ENCODE results near the gene MSI2. TPM values are rescaled to one million over a fixed set of nuclear protein-coding genes. Genes with fewer than 3 reads are reported as not detected.

MSI2 gene
- total RNA-seq, 1 donor from 2014 or later: 21.1 TPM

DNA sequence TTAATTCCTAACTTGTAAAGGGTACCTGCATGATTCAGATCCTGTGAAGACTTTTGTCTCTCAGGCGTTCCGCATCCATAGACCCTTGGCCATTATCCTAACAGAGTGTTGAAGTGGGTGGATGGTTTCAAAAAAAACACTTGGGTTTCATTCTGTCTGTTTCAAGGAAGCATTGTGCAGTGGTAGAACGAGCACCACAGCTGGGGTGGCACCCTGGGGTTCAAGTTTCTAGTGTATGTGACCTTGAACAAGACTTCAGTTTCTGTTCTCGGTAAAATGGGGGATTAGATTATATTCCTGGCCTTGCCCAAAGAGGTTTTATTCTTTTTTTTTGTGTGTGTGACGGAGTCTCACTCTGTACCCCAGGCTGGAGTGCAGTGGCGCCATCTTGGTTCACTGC is 74.3 kb downstream of the MSI2 start:
- DNase-seq (ENCODE audit: low read depth) (no peak), FAIRE-seq (no peak)
- Histone ChIP-seq H3K36me3 (ENCODE audit: control insufficient read depth, insufficient read depth, low read length) (no peaks in the 10 kb centered on the region), H3K27me3 (ENCODE audit: control insufficient read depth, insufficient read depth, low read length) (no peaks in the 10 kb centered on the region), H3K4me3 (ENCODE audit: low read depth, low read length) (no peak overlapping the region)
- no peak for TF ChIP-seq CTCF (IDR thresholded peaks at IDR 0.05; ENCODE audit: insufficient read depth, low read length, severe bottlenecking)

GRCh38 chr17:57331423-57331822 is 75.1 kb downstream of the MSI2 start:
- Histone ChIP-seq H3K36me3 (ENCODE audit: control insufficient read depth, insufficient read depth, low read length) (no peaks in the 10 kb centered on the region), H3K27me3 (ENCODE audit: control insufficient read depth, insufficient read depth, low read length) (no peaks in the 10 kb centered on the region), H3K4me3 (ENCODE audit: low read depth, low read length) (no peak overlapping the region)
- FAIRE-seq (no peak), DNase-seq (ENCODE audit: low read depth) (no peak)
- TF ChIP-seq CTCF (IDR thresholded peaks at IDR 0.05; ENCODE audit: insufficient read depth, low read length, severe bottlenecking): no peak

GRCh38 chr17:57332501-57332900 is 76.2 kb downstream of the MSI2 start:
- H3K4me3 ChIP-seq (ENCODE audit: low read depth, low read length): no peak overlapping the region
- no peak for FAIRE-seq
- DNase-seq (ENCODE audit: low read depth): no peak
- no peaks in the 10 kb centered on the region for H3K36me3 ChIP-seq (ENCODE audit: control insufficient read depth, insufficient read depth, low read length)
- no peaks in the 10 kb centered on the region for H3K27me3 ChIP-seq (ENCODE audit: control insufficient read depth, insufficient read depth, low read length)
- no peak for TF ChIP-seq CTCF (IDR thresholded peaks at IDR 0.05; ENCODE audit: insufficient read depth, low read length, severe bottlenecking)

DNA sequence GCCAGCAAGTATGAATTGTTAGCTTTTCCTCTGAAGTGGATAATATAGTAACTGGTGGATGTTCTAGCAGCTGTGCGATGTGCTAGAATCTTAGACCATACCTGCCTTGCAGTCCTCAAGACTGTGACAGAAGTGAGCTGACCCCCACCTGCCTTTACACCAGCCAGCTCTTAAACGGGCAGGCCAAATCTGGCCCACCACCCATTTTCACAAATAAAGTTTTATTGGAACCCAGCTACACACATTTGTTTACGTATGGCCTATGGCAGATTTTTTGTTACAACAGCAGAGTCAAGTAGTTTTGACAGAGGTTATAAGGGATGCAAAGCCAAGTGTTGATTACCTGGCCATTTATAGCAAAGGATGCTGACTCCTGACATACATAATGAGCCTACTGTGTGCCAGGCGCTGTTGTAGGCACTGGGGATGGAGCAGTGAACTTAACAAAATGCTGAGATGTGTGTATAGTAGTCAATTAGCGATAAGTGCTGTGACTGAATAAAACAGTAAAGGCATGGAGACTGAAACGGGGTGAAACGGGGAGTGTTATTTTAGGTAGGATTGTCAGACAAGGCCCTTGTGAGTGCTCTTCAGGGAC is 79.0 kb downstream of the MSI2 start:
- no peak for TF ChIP-seq CTCF (IDR thresholded peaks at IDR 0.05; ENCODE audit: insufficient read depth, low read length, severe bottlenecking)
- FAIRE-seq (no peak), DNase-seq (ENCODE audit: low read depth) (no peak)
- Histone ChIP-seq H3K36me3 (ENCODE audit: control insufficient read depth, insufficient read depth, low read length) (no peaks in the 10 kb centered on the region), H3K27me3 (ENCODE audit: control insufficient read depth, insufficient read depth, low read length) (no peaks in the 10 kb centered on the region), H3K4me3 (ENCODE audit: low read depth, low read length) (no peak overlapping the region)

GRCh38 chr17:57337390-57337789 is 81.1 kb downstream of the MSI2 start:
- no peak for FAIRE-seq
- Histone ChIP-seq H3K4me3 (ENCODE audit: low read depth, low read length) (no peak overlapping the region), H3K36me3 (ENCODE audit: control insufficient read depth, insufficient read depth, low read length) (no peaks in the 10 kb centered on the region), H3K27me3 (ENCODE audit: control insufficient read depth, insufficient read depth, low read length) (no peaks in the 10 kb centered on the region)
- TF ChIP-seq CTCF (IDR thresholded peaks at IDR 0.05; ENCODE audit: insufficient read depth, low read length, severe bottlenecking): no peak
- DNase-seq (ENCODE audit: low read depth): no peak

DNA sequence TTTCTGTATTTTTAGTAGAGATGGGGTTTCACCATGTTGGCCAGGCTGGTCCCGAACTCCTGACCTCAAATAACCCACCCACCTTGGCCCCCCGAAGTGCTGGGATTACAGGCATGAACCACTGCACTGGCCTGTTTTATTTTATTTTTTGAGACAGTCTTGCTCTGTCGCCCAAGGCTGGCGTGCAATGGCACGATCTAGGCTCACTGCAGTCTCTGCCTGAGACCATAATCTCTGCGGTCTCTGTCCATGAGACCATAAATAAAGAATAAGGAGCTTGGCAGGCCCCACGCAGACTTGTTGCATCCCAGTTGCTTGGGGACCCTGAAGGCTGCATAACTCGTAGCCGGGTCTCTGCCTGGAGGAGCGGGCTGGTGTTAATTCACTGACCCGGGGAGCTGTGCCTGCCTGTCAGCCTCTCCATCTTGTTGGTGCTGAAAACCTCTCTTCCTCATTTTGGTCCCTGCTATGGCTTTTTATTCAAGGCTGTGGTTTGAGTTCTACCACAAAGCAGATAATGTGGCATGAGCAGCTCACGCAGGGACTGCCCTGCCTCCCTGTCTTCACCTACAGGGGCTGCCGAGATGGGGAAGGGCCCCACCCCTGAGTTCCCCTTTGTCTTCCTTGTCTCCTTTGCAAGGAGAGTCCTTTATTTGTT is 82.1 kb downstream of the MSI2 start:
- Histone ChIP-seq H3K4me3 (ENCODE audit: low read depth, low read length) (no peak overlapping the region), H3K36me3 (ENCODE audit: control insufficient read depth, insufficient read depth, low read length) (no peaks in the 10 kb centered on the region), H3K27me3 (ENCODE audit: control insufficient read depth, insufficient read depth, low read length) (no peaks in the 10 kb centered on the region)
- FAIRE-seq (no peak), DNase-seq (ENCODE audit: low read depth) (no peak)
- no peak for TF ChIP-seq CTCF (IDR thresholded peaks at IDR 0.05; ENCODE audit: insufficient read depth, low read length, severe bottlenecking)

All from bronchial epithelial cell (primary cell).